Measurements from ENCODE around the gene NFIC. TPM values are rescaled to one million over a fixed set of nuclear protein-coding genes. Genes with fewer than 3 reads are reported as not detected.
A peak's percentile ranks its signal among the peaks of the same experiment; 100 is the strongest.

Gene NFIC
- total and polyA plus RNA-seq, 4 experiments from 2014 or later = 1.9 to 30.9 (median 24.6) TPM

GRCh38 chr19:3407556-3408516 lies 41.5 kb downstream of the NFIC start:
- no peaks in the 10 kb centered on the region for H3K36me3 ChIP-seq (ENCODE audit: insufficient read depth, low read length)
- no peaks in the 10 kb centered on the region for H3K4me1 ChIP-seq (ENCODE audit: insufficient read depth, low read length)
- DNase-seq = no peak
- Mint-ChIP-seq H3K36me3 (peaks cover 4 to 15% of the 10 kb centered on the region in 2 donors), H3K4me1 (peaks cover 0 to 6% (median under 1%) of the 10 kb centered on the region in 4 donors), H3K27ac (no peak overlapping the region), H3K27me3 (no peaks in the 10 kb centered on the region), H3K4me3 (no peak overlapping the region), H3K9me3 (no peaks in the 10 kb centered on the region)
- H3K27me3 ChIP-seq (ENCODE audit: insufficient read depth, low read length) = no peaks in the 10 kb centered on the region
- ChIA-PET POLR2A (ENCODE audit: partially characterized antibody) (no interaction called here), CTCF (ENCODE audit: partially characterized antibody) (no interaction called here)
- H3K4me3 ChIP-seq (ENCODE audit: low read length in 2 of 2) = no peak overlapping the region
- no peaks in the 10 kb centered on the region for H3K9me3 ChIP-seq (ENCODE audit: control insufficient read depth in 1 of 2, low read length in 2 of 2)
- H3K27ac ChIP-seq (ENCODE audit: low read depth, low read length) = no peak overlapping the region
- intact Hi-C loops (cut with micrococcal nuclease) = no loop called here

DNA sequence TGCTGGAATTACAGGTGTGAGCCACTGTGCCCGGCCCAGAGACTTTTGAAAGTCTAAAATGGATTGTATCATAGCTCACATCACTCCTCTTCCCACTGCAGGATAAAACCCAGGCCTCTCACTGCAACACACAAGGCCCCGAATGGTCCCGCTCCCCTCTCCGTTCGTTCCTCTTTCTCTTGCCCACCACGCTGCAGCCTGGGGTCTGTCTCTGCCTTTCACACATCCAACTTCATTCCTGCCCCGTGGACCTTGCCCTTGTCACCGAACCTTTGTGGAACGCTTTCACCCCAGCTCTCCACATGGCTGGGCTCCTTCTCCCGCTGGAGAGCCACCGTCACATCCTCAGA lies 42.6 kb downstream of the NFIC start:
- CTCF ChIA-PET (ENCODE audit: partially characterized antibody) = no interaction called here
- peak overlapping the region in 3 of 7 donors; percentile 37 to 85 (median 65) for H3K27ac Mint-ChIP-seq
- Histone ChIP-seq H3K27me3 (ENCODE audit: insufficient read depth, low read length) (no peaks in the 10 kb centered on the region), H3K36me3 (ENCODE audit: insufficient read depth, low read length) (no peaks in the 10 kb centered on the region), H3K4me1 (ENCODE audit: insufficient read depth, low read length) (no peaks in the 10 kb centered on the region), H3K27ac (ENCODE audit: low read depth, low read length) (no peak overlapping the region), H3K9me3 (ENCODE audit: control insufficient read depth in 1 of 2, low read length in 2 of 2) (no peaks in the 10 kb centered on the region), H3K4me3 (ENCODE audit: low read length in 2 of 2) (no peak overlapping the region)
- H3K27me3 Mint-ChIP-seq = no peaks in the 10 kb centered on the region
- POLR2A ChIA-PET (ENCODE audit: partially characterized antibody) = no interaction called here
- peaks cover 0 to 6% (median 1%) of the 10 kb centered on the region in 4 donors for H3K4me1 Mint-ChIP-seq
- DNase-seq = no peak
- peak overlapping the region in 1 of 8 donors; percentile 24 for H3K4me3 Mint-ChIP-seq
- peaks cover 4 to 15% of the 10 kb centered on the region in 2 donors for H3K36me3 Mint-ChIP-seq
- intact Hi-C loops (cut with micrococcal nuclease) = no loop called here
- no peaks in the 10 kb centered on the region for H3K9me3 Mint-ChIP-seq

GRCh38 chr19:3409346-3410064 lies 43.1 kb downstream of the NFIC start:
- H3K27ac Mint-ChIP-seq = peak overlapping the region in 2 of 7 donors; percentile 37 to 65
- H3K9me3 Mint-ChIP-seq = no peaks in the 10 kb centered on the region
- ChIA-PET CTCF (ENCODE audit: partially characterized antibody) (interaction anchor here (1.1 kb wide), 1 partner anchor 10 kb away, joined by 3 read pairs; no protein-coding TSS in a partner anchor), POLR2A (ENCODE audit: partially characterized antibody) (no interaction called here)
- H3K4me3 ChIP-seq (ENCODE audit: low read length in 2 of 2) = no peak overlapping the region
- H3K36me3 Mint-ChIP-seq = peaks cover 4 to 15% of the 10 kb centered on the region in 2 donors
- no peak overlapping the region for H3K27ac ChIP-seq (ENCODE audit: low read depth, low read length)
- H3K27me3 Mint-ChIP-seq = no peaks in the 10 kb centered on the region
- H3K4me3 Mint-ChIP-seq = no peak overlapping the region
- no peaks in the 10 kb centered on the region for H3K27me3 ChIP-seq (ENCODE audit: insufficient read depth, low read length)
- intact Hi-C loops (cut with micrococcal nuclease) = no loop called here
- peaks cover 0 to 6% (median 1%) of the 10 kb centered on the region in 4 donors for H3K4me1 Mint-ChIP-seq
- no peaks in the 10 kb centered on the region for H3K4me1 ChIP-seq (ENCODE audit: insufficient read depth, low read length)
- no peak for DNase-seq
- no peaks in the 10 kb centered on the region for H3K36me3 ChIP-seq (ENCODE audit: insufficient read depth, low read length)
- H3K9me3 ChIP-seq (ENCODE audit: control insufficient read depth in 1 of 2, low read length in 2 of 2) = no peaks in the 10 kb centered on the region

GRCh38 chr19:3411636-3412035 lies 45.3 kb downstream of the NFIC start:
- no peaks in the 10 kb centered on the region for H3K4me1 ChIP-seq (ENCODE audit: insufficient read depth, low read length)
- no peaks in the 10 kb centered on the region for H3K9me3 Mint-ChIP-seq
- no peaks in the 10 kb centered on the region for H3K27me3 Mint-ChIP-seq
- H3K36me3 ChIP-seq (ENCODE audit: insufficient read depth, low read length) = no peaks in the 10 kb centered on the region
- H3K36me3 Mint-ChIP-seq = peaks cover 4 to 12% of the 10 kb centered on the region in 2 donors
- H3K4me1 Mint-ChIP-seq = peaks cover 0 to 2% (median 1%) of the 10 kb centered on the region in 4 donors
- DNase-seq = no peak
- ChIA-PET CTCF (ENCODE audit: partially characterized antibody) (interaction anchor here (0.9 to 1.8 kb wide), 2 partner anchors 18 to 83 kb away, joined by 3 to 8 read pairs; no protein-coding TSS in a partner anchor), POLR2A (ENCODE audit: partially characterized antibody) (no interaction called here)
- no peak overlapping the region for H3K4me3 Mint-ChIP-seq
- H3K27ac ChIP-seq (ENCODE audit: low read depth, low read length) = no peak overlapping the region
- H3K27me3 ChIP-seq (ENCODE audit: insufficient read depth, low read length) = no peaks in the 10 kb centered on the region
- no peaks in the 10 kb centered on the region for H3K9me3 ChIP-seq (ENCODE audit: control insufficient read depth in 1 of 2, low read length in 2 of 2)
- H3K27ac Mint-ChIP-seq = no peak overlapping the region
- intact Hi-C loops (cut with micrococcal nuclease) = no loop called here
- no peak overlapping the region for H3K4me3 ChIP-seq (ENCODE audit: low read length in 2 of 2)

GRCh38 chr19:3412066-3412465 lies 45.7 kb downstream of the NFIC start:
- POLR2A ChIA-PET (ENCODE audit: partially characterized antibody) = no interaction called here
- no peak overlapping the region for H3K27ac ChIP-seq (ENCODE audit: low read depth, low read length)
- H3K4me3 ChIP-seq (ENCODE audit: low read length in 2 of 2) = no peak overlapping the region
- H3K36me3 ChIP-seq (ENCODE audit: insufficient read depth, low read length) = no peaks in the 10 kb centered on the region
- no peaks in the 10 kb centered on the region for H3K27me3 ChIP-seq (ENCODE audit: insufficient read depth, low read length)
- intact Hi-C loops (cut with micrococcal nuclease) = no loop called here
- no peak overlapping the region for H3K4me3 Mint-ChIP-seq
- H3K9me3 Mint-ChIP-seq = no peaks in the 10 kb centered on the region
- peaks cover 0 to 2% (median under 1%) of the 10 kb centered on the region in 4 donors for H3K4me1 Mint-ChIP-seq
- H3K27ac Mint-ChIP-seq = no peak overlapping the region
- no peaks in the 10 kb centered on the region for H3K27me3 Mint-ChIP-seq
- H3K4me1 ChIP-seq (ENCODE audit: insufficient read depth, low read length) = no peaks in the 10 kb centered on the region
- no peaks in the 10 kb centered on the region for H3K9me3 ChIP-seq (ENCODE audit: control insufficient read depth in 1 of 2, low read length in 2 of 2)
- peaks cover 4 to 12% of the 10 kb centered on the region in 2 donors for H3K36me3 Mint-ChIP-seq
- CTCF ChIA-PET (ENCODE audit: partially characterized antibody) = interaction anchor here (0.9 to 1.8 kb wide), 2 partner anchors 18 to 84 kb away, joined by 3 to 8 read pairs; no protein-coding TSS in a partner anchor
- no peak for DNase-seq

- Mint-ChIP-seq H3K4me3 (no peak overlapping the region), H3K27ac (peak overlapping the region in 1 of 7 donors; percentile 31), H3K36me3 (peaks cover 4 to 11% of the 10 kb centered on the region in 2 donors), H3K27me3 (no peaks in the 10 kb centered on the region), H3K4me1 (peaks cover 0 to 2% (median under 1%) of the 10 kb centered on the region in 4 donors), H3K9me3 (no peaks in the 10 kb centered on the region)
- Histone ChIP-seq H3K9me3 (ENCODE audit: control insufficient read depth in 1 of 2, low read length in 2 of 2) (no peaks in the 10 kb centered on the region), H3K27me3 (ENCODE audit: insufficient read depth, low read length) (no peaks in the 10 kb centered on the region), H3K36me3 (ENCODE audit: insufficient read depth, low read length) (no peaks in the 10 kb centered on the region), H3K27ac (ENCODE audit: low read depth, low read length) (no peak overlapping the region), H3K4me3 (ENCODE audit: low read length in 2 of 2) (no peak overlapping the region), H3K4me1 (ENCODE audit: insufficient read depth, low read length) (no peaks in the 10 kb centered on the region)
- no peak for DNase-seq
- intact Hi-C loops (cut with micrococcal nuclease) = no loop called here
- POLR2A ChIA-PET (ENCODE audit: partially characterized antibody) = no interaction called here
- CTCF ChIA-PET (ENCODE audit: partially characterized antibody) = interaction anchor here (1.4 kb wide), 1 partner anchor 16 kb away, joined by 3 read pairs; no protein-coding TSS in a partner anchor
Observed at GRCh38 chr19:3413796-3414327, 47.5 kb downstream of the NFIC start.

DNA sequence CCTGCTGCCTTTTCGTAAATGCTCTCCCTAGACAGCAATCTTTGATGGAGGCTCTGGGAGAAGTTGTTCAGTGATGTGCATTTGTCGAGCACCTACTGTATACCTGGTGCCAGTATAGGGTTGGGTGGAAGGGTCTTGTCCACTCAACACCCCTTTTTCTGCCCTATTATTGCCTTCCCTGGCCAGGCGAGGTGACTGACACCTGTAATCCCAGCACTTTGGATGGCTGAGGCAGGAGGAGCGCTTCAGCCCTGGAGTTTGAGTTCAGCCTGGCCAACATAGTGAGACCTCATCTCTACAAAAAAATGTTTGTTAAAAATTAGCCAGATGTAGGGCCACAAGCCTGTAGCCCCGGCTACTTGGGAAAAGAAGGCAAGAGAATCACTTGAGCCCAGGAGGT lies 49.3 kb downstream of the NFIC start:
- H3K27ac Mint-ChIP-seq = no peak overlapping the region
- no peaks in the 10 kb centered on the region for H3K27me3 ChIP-seq (ENCODE audit: insufficient read depth, low read length)
- intact Hi-C loops (cut with micrococcal nuclease) = no loop called here
- CTCF ChIA-PET (ENCODE audit: partially characterized antibody) = interaction anchor here (1.1 kb wide), 1 partner anchor 111 kb away, joined by 3 read pairs; no protein-coding TSS in a partner anchor
- H3K27ac ChIP-seq (ENCODE audit: low read depth, low read length) = no peak overlapping the region
- no peak overlapping the region for H3K4me3 ChIP-seq (ENCODE audit: low read length in 2 of 2)
- H3K27me3 Mint-ChIP-seq = no peaks in the 10 kb centered on the region
- no peak overlapping the region for H3K4me3 Mint-ChIP-seq
- H3K9me3 ChIP-seq (ENCODE audit: control insufficient read depth in 1 of 2, low read length in 2 of 2) = no peaks in the 10 kb centered on the region
- peaks cover 0 to 2% (median under 1%) of the 10 kb centered on the region in 4 donors for H3K4me1 Mint-ChIP-seq
- H3K4me1 ChIP-seq (ENCODE audit: insufficient read depth, low read length) = no peaks in the 10 kb centered on the region
- no peak for DNase-seq
- no peaks in the 10 kb centered on the region for H3K36me3 ChIP-seq (ENCODE audit: insufficient read depth, low read length)
- POLR2A ChIA-PET (ENCODE audit: partially characterized antibody) = no interaction called here
- H3K36me3 Mint-ChIP-seq = peaks cover 0 to 5% of the 10 kb centered on the region in 2 donors
- no peaks in the 10 kb centered on the region for H3K9me3 Mint-ChIP-seq
